ENCODE data around the gene HSD11B1L. TPM values are rescaled to one million over a fixed set of nuclear protein-coding genes. Genes with fewer than 3 reads are reported as not detected.
"Not testable (repeated sequence)": the region's sequence is repeated elsewhere in the genome, so short reads cannot be mapped to it uniquely, and the experiment has no call there.

Gene HSD11B1L
- total and polyA plus RNA-seq, 7 donors, result 4.5 to 15.6 (median 4.7) TPM

DNA sequence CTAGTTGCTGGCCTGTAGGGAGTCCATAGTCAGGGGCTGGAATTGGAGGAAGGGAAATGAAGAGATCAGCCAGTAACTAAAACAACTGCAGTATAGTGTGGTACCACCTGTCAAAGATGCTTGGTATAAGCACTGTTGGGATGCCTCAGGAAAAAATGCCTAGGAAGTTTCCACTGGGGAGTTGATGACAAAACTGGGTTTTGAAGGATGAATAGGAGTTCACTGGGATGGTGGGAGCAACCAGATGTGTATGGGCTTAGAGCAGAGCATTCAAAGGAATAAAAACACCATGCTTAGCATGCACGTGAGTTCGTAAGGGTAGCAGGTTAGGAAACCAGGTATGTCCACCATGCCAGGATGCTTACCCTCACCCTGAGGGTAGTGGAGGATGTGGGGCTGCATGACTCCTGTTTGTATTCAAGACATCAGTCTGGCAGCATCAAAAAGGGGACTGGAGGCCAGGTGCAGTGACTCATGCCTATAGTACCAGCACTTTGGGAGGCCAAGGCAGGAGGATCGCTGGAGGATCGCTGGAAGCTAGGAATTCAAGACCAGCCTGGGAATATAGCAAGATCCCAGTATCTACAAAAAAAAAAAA is 46.7 kb downstream of the HSD11B1L start:
- Histone ChIP-seq H3K4me3 (no peak overlapping the region), H3K4me1 (no peaks in the 10 kb centered on the region), H3K36me3 (ENCODE audit: insufficient read depth in 1 of 2, low read depth in 1 of 2) (no peaks in the 10 kb centered on the region), H3K9me3 (peaks cover 12% of the 10 kb centered on the region), H3K27me3 (ENCODE audit: insufficient read depth in 3 of 3, low read length in 2 of 3) (peaks cover 0 to 14% (median 0%) of the 10 kb centered on the region in 3 donors), H3K27ac (no peak overlapping the region)
- WGBS, 3 donors, result 90 to 94% (median 91%) methylated on average over 4 of the region's 4 CpGs
- TF ChIP-seq CTCF (IDR thresholded peaks at IDR 0.05), result no peak
- ATAC-seq, result no peak
- DNase-seq, result no peak
- intact Hi-C loops (cut with DNase I), result no loop called here

DNA sequence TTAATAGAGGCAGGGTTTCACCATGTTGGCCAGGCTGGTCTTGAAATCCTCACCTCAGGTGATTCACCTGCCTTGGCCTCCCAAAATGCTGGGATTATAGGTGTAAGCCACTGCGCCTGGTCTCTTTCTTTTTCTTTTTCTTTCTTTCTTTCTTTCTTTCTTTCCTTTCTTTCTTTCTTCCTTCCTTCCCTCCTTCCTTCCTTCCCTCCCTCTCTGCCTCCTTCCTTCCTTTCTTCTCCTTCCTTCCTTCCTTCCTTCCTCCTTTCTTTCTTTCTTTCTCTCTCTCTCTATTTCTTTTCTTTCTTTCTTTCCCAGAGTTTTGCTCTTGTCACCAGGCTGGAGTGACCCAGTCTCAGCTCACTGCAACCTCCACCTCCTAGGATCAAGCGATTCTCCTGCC is 52.3 kb downstream of the HSD11B1L start:
- H3K4me1 ChIP-seq; H3K27me3 ChIP-seq (ENCODE audit: insufficient read depth in 3 of 3, low read length in 2 of 3); ATAC-seq; intact Hi-C loops (cut with DNase I); H3K27ac ChIP-seq; H3K4me3 ChIP-seq; H3K36me3 ChIP-seq (ENCODE audit: insufficient read depth in 1 of 2, low read depth in 1 of 2); DNase-seq: not testable (repeated sequence)
- peaks cover 12% of the 10 kb centered on the region for H3K9me3 ChIP-seq
- WGBS, 3 donors, result 65 to 72% (median 70%) methylated on average over 2 of the region's 2 CpGs

Other genes with a start within 250 kb of the HSD11B1L start
- gene ZNRF4, start 225.6 kb upstream of the HSD11B1L start, total RNA-seq, result not detected
- gene ZNRF4, start 225.6 kb upstream of the HSD11B1L start, polyA plus RNA-seq, result not detected
- gene TINCR, start 113.1 kb upstream of the HSD11B1L start, total RNA-seq, result under 1 TPM in 3 of 4 donors, not detected in 1; 0.09 to 0.38 (median 0.27) TPM
- gene TINCR, start 113.1 kb upstream of the HSD11B1L start, polyA plus RNA-seq, result under 1 TPM in 2 of 3 donors, not detected in 1; 0.06 to 0.18 TPM
- 10 to 100 TPM; 30.4 to 52.9 (median 45.6) TPM for gene SAFB2, start 58.3 kb upstream of the HSD11B1L start, total RNA-seq
- gene SAFB2, start 58.3 kb upstream of the HSD11B1L start, polyA plus RNA-seq, result 10 to 100 TPM; 31.0 to 45.2 (median 31.3) TPM
- 10 to 100 TPM; 51.3 to 88.9 (median 65.1) TPM for gene SAFB, start 57.9 kb upstream of the HSD11B1L start, total RNA-seq
- gene SAFB, start 57.9 kb upstream of the HSD11B1L start, polyA plus RNA-seq, result 10 to 100 TPM; 53.7 to 83.1 (median 61.0) TPM
- gene MICOS13, start 511 bp upstream of the HSD11B1L start, total RNA-seq, result 100 to 1,000 TPM; 103 to 133 (median 119) TPM
- 100 to 1,000 TPM; 138 to 245 (median 234) TPM for gene MICOS13, start 511 bp upstream of the HSD11B1L start, polyA plus RNA-seq
- gene RPL36, start 9.3 kb downstream of the HSD11B1L start, total RNA-seq, result 100 to 1,000 TPM; 440 to 572 (median 473) TPM
- 100 to 1,000 TPM; 647 to 814 (median 648) TPM for gene RPL36, start 9.3 kb downstream of the HSD11B1L start, polyA plus RNA-seq
- gene LONP1, start 39.1 kb downstream of the HSD11B1L start, total RNA-seq, result 10 to 100 TPM; 61.0 to 97.1 (median 73.8) TPM
- gene LONP1, start 39.1 kb downstream of the HSD11B1L start, polyA plus RNA-seq, result 100 to 1,000 TPM in 1 of 3 donors, 10 to 100 TPM in 2; 58.6 to 127 (median 83.3) TPM
- gene CATSPERD, start 39.6 kb downstream of the HSD11B1L start, total RNA-seq, result not detected
- gene CATSPERD, start 39.6 kb downstream of the HSD11B1L start, polyA plus RNA-seq, result not detected
- gene PRR22, start 103.7 kb downstream of the HSD11B1L start, total RNA-seq, result 1 to 10 TPM in 3 of 4 donors, under 1 TPM in 1; 0.92 to 2.3 (median 1.5) TPM
- 1 to 10 TPM in 1 of 3 donors, under 1 TPM in 2; 0.57 to 2.7 (median 0.87) TPM for gene PRR22, start 103.7 kb downstream of the HSD11B1L start, polyA plus RNA-seq
- gene DUS3L, start 110.1 kb downstream of the HSD11B1L start, total RNA-seq, result 10 to 100 TPM; 13.4 to 29.9 (median 20.6) TPM
- gene DUS3L, start 110.1 kb downstream of the HSD11B1L start, polyA plus RNA-seq, result 10 to 100 TPM; 23.2 to 40.1 (median 26.8) TPM
- gene NRTN, start 124.0 kb downstream of the HSD11B1L start, total RNA-seq, result not detected
- not detected for gene NRTN, start 124.0 kb downstream of the HSD11B1L start, polyA plus RNA-seq
- not detected for gene FUT6, start 158.7 kb downstream of the HSD11B1L start, total RNA-seq
- under 1 TPM in 2 of 3 donors, not detected in 1; 0.03 TPM for gene FUT6, start 158.7 kb downstream of the HSD11B1L start, polyA plus RNA-seq
- gene FUT3, start 170.4 kb downstream of the HSD11B1L start, total RNA-seq, result under 1 TPM in 1 of 4 donors, not detected in 3; 0.19 TPM
- gene FUT3, start 170.4 kb downstream of the HSD11B1L start, polyA plus RNA-seq, result under 1 TPM in 1 of 3 donors, not detected in 2; 0.03 TPM
- not detected for gene FUT5, start 189.5 kb downstream of the HSD11B1L start, total RNA-seq
- not detected for gene FUT5, start 189.5 kb downstream of the HSD11B1L start, polyA plus RNA-seq
- gene NDUFA11, start 222.8 kb downstream of the HSD11B1L start, total RNA-seq, result 100 to 1,000 TPM; 240 to 367 (median 285) TPM
- gene NDUFA11, start 222.8 kb downstream of the HSD11B1L start, polyA plus RNA-seq, result 100 to 1,000 TPM; 373 to 503 (median 438) TPM
- 1 to 10 TPM in 2 of 4 donors, under 1 TPM in 2; 0.73 to 3.0 (median 1.2) TPM for gene VMAC, start 223.8 kb downstream of the HSD11B1L start, total RNA-seq
- 1 to 10 TPM in 1 of 3 donors, under 1 TPM in 2; 0.82 to 2.2 (median 0.89) TPM for gene VMAC, start 223.8 kb downstream of the HSD11B1L start, polyA plus RNA-seq
- 1 to 10 TPM; 1.3 to 2.9 (median 1.5) TPM for gene CAPS, start 233.2 kb downstream of the HSD11B1L start, total RNA-seq
- 1 to 10 TPM; 1.2 to 1.7 (median 1.5) TPM for gene CAPS, start 233.2 kb downstream of the HSD11B1L start, polyA plus RNA-seq

All from psoas muscle (tissue), 8 donors.